T-helper 2 cell treated with Interferon-gamma antibody and Interleukin-4, amounts not matched to agents 100 ng/mL and 5 ng/mL, for 36 hours (primary cell): Measurements from ENCODE around the gene TMEM232. TPM values are rescaled to one million over a fixed set of nuclear protein-coding genes. Genes with fewer than 3 reads are reported as not detected.

Source experiments
- intact Hi-C: fragments of 100-400 bp; cut with micrococcal nuclease; formaldehyde crosslinking; loops from one replicate; pipeline ENCODE4 v1.15.1; 2023
- total RNA-seq: library from RNA; stranded (reverse); gene quantifications from 2 replicates; pipeline ENCODE4 v1.2.3, GENCODE V29; 2022

Gene TMEM232
- total RNA-seq, 1 donor from 2014 or later: 0.45 TPM

- intact Hi-C loops: no loop called here
Measured at GRCh38 chr5:110631236-110631635, 95.2 kb downstream of the TMEM232 start.

GRCh38 chr5:110630350-110630749, 96.1 kb downstream of the TMEM232 start:
- intact Hi-C loops: no loop called here

DNA sequence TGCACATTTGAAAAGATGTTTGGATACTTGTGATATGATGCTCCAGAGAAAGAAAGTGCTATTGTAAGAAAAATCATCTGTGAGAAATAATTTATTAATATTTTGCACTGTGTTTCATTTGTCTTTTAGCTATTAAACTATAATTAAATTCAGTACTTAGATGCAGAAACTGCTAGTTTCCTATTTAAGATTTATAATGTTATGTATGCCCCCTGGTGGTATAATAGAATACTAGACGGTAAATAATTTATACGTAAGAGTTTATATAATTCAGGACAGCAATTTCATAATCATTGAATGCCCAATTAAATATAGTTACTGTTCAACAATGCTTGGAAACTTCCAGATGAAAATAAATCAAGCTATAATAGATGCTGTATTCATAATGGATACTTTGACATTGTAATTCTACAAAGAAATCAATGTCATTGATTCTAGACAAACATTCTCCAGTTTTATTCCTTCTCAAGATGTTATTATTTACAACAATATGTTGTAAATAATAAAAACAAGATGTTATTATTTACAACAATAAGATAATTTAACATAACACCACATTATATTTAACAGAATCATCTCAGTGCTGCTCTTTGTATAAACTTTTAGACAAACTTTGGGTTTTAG, 101.0 kb downstream of the TMEM232 start:
- intact Hi-C loops: loop anchor here (5.0 kb wide), 1 partner anchor 933 kb away; no protein-coding TSS in a partner anchor

- intact Hi-C loops: no loop called here
Measured at GRCh38 chr5:110623874-110624273, 102.6 kb downstream of the TMEM232 start.

- intact Hi-C loops: no loop called here
Measured at GRCh38 chr5:110618941-110619340, 107.5 kb downstream of the TMEM232 start.

DNA sequence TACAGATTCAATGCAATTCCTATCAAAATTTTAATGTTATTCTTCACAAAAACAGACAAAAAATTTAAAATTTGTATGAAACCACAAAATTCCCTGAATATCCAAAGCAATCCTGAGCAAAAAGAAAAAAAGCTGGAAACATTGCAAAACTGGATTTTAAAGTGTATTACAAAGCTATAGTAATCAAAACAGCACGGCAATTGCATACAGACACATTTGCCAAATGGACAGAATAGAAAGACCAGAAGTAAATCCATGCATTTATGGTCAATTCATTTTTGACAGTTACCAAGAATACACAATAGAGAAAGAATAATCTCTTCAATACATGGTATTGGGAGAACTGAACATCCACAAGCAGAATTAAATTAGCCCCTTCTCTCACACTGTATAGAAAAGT, 110.5 kb downstream of the TMEM232 start:
- intact Hi-C loops: no loop called here

DNA sequence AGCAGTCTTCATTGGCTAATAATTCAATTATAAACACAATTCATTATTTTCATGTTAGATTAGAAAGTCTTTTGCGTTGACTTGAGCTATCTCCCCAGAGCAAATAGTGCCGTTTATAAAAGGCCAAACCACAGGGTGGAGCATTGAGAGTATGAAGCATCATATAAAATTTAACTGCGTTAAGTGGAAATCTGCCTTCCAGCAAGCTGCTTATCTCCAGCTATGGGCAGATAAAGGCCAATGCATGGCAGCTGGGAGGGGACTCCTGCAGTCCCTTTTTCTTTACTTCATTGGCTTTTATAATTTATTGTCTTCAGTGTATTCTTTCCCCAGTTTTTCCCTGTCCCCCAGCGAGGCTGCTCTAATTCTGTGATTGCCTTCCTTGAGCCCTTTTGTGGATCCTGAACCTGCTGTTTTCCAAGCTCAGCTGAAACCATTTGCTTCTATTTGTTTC, 113.7 kb downstream of the TMEM232 start:
- intact Hi-C loops: no loop called here

- intact Hi-C loops: no loop called here
Measured at GRCh38 chr5:110611817-110612216, 114.7 kb downstream of the TMEM232 start.

GRCh38 chr5:110594866-110595265, 131.6 kb downstream of the TMEM232 start:
- intact Hi-C loops: no loop called here

DNA sequence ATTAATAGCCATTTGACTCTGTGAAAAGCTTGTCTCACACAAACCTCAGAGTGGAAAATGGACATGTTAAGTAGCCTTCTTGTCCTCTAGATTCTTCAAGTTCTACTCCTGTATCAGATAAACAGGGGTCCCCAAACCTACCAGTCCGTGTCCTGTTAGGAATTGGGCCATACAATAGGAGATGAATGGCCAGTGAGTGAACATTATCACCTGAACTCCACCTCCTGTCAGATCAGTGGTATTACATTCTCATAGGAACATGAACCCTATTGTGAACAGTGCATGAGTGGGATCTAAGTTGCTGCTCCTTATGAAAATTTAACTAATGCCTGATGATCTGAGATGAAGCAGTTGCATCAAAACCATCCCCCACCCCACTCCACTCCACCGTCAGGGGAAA, 136.3 kb downstream of the TMEM232 start:
- intact Hi-C loops: no loop called here

- intact Hi-C loops: no loop called here
Measured at GRCh38 chr5:110588286-110588980, 138.0 kb downstream of the TMEM232 start.

- intact Hi-C loops: no loop called here
Measured at GRCh38 chr5:110580625-110581024, 145.8 kb downstream of the TMEM232 start.

DNA sequence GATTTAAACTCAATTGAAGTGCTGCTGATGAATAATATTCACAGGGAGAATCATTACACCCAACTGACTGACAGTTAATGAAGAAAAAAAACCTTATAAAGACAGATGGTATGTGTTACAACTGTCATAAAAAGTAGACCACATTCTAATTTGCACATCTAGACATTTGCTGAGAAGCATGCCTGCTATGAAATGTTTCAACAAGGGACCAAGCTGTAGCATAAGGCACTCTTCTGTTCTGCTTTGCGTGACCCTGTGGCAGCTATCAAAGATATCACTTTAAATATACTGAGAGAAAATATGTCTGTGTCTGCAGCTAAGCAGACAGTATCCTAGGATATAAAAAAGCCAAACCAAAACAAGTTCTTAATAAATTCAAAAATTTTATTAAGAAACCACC, 153.7 kb downstream of the TMEM232 start:
- intact Hi-C loops: no loop called here

DNA sequence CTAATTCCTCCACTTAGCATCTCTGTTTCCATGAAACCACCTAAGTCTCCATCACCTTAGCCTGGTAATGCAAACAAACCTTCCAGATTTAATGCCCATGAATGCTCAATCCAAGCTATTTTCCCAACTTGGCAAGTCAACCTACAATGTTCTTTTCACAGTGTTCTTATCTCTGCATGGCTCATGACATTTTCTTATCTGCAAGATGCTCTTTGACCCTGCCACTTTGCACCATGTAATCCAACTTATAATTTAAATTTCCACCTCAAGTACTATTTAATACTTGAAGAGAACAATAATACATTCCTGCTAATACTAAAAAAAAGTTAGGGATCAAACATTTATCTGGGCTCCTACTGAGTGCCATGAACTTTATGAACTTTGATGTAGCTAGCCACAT, 164.3 kb downstream of the TMEM232 start:
- intact Hi-C loops: no loop called here

DNA sequence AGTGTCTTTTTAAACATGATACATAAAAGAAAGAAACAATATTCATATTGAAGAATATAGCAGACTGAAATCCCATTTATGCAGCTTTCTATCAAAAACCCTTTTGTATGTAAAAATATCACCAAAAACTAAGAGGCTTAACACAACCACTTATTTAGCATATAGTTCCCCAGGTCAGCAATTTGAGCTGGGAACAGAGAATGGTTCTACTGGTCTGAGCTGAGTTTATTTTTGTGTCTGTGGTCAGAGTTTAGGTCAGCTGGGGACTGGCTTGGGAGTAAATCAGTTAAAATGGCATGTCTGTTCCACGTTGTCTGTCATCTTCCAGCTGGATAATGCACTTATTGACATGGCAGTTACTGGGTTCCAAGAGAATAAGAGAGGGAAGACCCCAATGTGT, 165.0 kb downstream of the TMEM232 start:
- intact Hi-C loops: no loop called here

- intact Hi-C loops: no loop called here
Measured at GRCh38 chr5:110549301-110549700, 177.2 kb downstream of the TMEM232 start.

- intact Hi-C loops: no loop called here
Measured at GRCh38 chr5:110548171-110548570, 178.3 kb downstream of the TMEM232 start.

- intact Hi-C loops: no loop called here
Measured at GRCh38 chr5:110547495-110547894, 179.0 kb downstream of the TMEM232 start.

- intact Hi-C loops: no loop called here
Measured at GRCh38 chr5:110545716-110546115, 180.8 kb downstream of the TMEM232 start.

DNA sequence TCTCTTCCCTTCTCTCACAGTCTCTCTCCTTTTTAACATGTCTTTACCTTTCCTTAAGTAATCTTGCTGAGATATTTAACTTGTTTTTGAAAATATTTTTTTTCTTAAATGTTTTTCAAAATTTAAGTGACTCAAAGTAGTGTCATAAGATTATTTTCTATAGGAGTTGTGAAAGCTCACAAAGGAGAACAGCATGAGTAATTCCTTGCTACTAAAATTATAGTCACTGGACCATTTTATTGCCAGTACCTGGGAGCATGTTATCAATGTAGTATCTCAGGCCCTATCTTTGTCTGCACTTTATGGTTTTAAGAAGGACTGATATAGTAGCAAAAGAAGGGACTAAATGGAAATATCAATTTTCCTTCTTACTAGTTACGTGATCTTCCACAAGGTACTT, 181.9 kb downstream of the TMEM232 start:
- intact Hi-C loops: no loop called here

DNA sequence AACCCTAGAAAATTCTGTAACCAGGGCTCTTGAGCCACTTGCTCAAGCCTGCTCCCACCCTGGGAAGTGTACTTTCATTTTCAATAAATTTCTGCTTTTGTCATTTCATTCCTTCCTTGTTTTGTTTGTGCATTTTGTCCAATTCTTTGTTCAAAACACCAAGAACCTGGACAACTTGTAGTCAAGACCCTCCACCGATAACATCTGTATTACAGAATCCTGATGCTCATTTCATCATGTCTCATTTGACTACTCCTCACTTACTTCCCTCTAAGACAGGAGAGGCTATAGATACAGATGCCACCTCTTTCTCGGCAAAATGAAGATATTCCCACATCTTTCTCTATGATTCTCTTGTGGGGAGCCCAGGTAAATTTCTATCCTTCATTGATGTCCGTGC, 183.5 kb downstream of the TMEM232 start:
- intact Hi-C loops: no loop called here

GRCh38 chr5:110536120-110537115, 190.1 kb downstream of the TMEM232 start:
- intact Hi-C loops: no loop called here
